Measurements from ENCODE around the gene RNF149.

GRCh38 chr2:101308432-101309210 is at the start of gene RNF149:
- TF ChIP-seq POLR2A (IDR thresholded peaks at IDR 0.05) (peak; percentile 97), CTCF (IDR thresholded peaks at IDR 0.05) (peak in 2 of 4 donors; percentile 9 to 23)
